ENCODE data around the gene SHISAL2A.

SHISAL2A gene

GRCh38 chr1:52632732-52633290, at the start of gene SHISAL2A:
Gene SHISAL2A, plus strand, starts transcription at chr1:52633168. Its CDS starts 326 bp downstream, at chr1:52633494.
- peak in 4 of 10 donors; percentile 22 to 83 (median 45) for DNase-seq
- intact Hi-C loops (cut with DNase I): no loop called here

- DNase-seq: no peak
- intact Hi-C loops (cut with DNase I): no loop called here
Observed at GRCh38 chr1:52585474-52585873, 47.5 kb upstream of the SHISAL2A start.

- DNase-seq: no peak
- intact Hi-C loops (cut with DNase I): no loop called here
Observed at GRCh38 chr1:52588027-52588426, 44.9 kb upstream of the SHISAL2A start.

- DNase-seq: no peak
- intact Hi-C loops (cut with DNase I): no loop called here
Observed at GRCh38 chr1:52588535-52588934, 44.4 kb upstream of the SHISAL2A start.

GRCh38 chr1:52590266-52590665, 42.7 kb upstream of the SHISAL2A start:
- intact Hi-C loops (cut with DNase I): no loop called here
- no peak for DNase-seq

GRCh38 chr1:52592637-52593323, 40.2 kb upstream of the SHISAL2A start:
- DNase-seq: no peak

GRCh38 chr1:52593495-52593894, 39.5 kb upstream of the SHISAL2A start:
- intact Hi-C loops (cut with DNase I): no loop called here
- no peak for DNase-seq

More at GRCh38 chr1:52592637-52593323, 40.2 kb upstream of the SHISAL2A start:
- intact Hi-C loops (cut with DNase I): no loop called here

GRCh38 chr1:52595061-52595460, 37.9 kb upstream of the SHISAL2A start:
- intact Hi-C loops (cut with DNase I): no loop called here

GRCh38 chr1:52597912-52598311, 35.1 kb upstream of the SHISAL2A start:
- intact Hi-C loops (cut with DNase I): no loop called here
- DNase-seq: no peak

More at GRCh38 chr1:52595061-52595460, 37.9 kb upstream of the SHISAL2A start:
- DNase-seq: no peak

GRCh38 chr1:52598729-52599128, 34.2 kb upstream of the SHISAL2A start:
- DNase-seq: no peak
- intact Hi-C loops (cut with DNase I): no loop called here

GRCh38 chr1:52599236-52599635, 33.7 kb upstream of the SHISAL2A start:
- DNase-seq: no peak
- intact Hi-C loops (cut with DNase I): no loop called here

GRCh38 chr1:52600533-52601179, 32.3 kb upstream of the SHISAL2A start:
- DNase-seq: no peak
- intact Hi-C loops (cut with DNase I): no loop called here

- intact Hi-C loops (cut with DNase I): no loop called here
- DNase-seq: no peak
Observed at GRCh38 chr1:52601519-52601918, 31.4 kb upstream of the SHISAL2A start.

GRCh38 chr1:52601991-52602855, 30.7 kb upstream of the SHISAL2A start, which contains the start of gene GPX7:
Gene GPX7, plus strand, starts transcription at chr1:52602371. Its CDS starts 39 bp downstream, at chr1:52602410.
- DNase-seq: peak; percentile 21 to 90 (median 52)
- intact Hi-C loops (cut with DNase I): loop anchor here (2.0 kb wide), 1 partner anchor 49 kb away; the partner anchor contains the start of gene TUT4

- intact Hi-C loops (cut with DNase I): loop anchor here (2.0 kb wide), 1 partner anchor 50 kb away; the partner anchor contains the start of gene TUT4
- peak in 3 of 10 donors; percentile 7 to 16 (median 13) for DNase-seq
Observed at GRCh38 chr1:52602856-52603600, 29.9 kb upstream of the SHISAL2A start.

GRCh38 chr1:52603630-52604029, 29.3 kb upstream of the SHISAL2A start:
- no peak for DNase-seq
- intact Hi-C loops (cut with DNase I): loop anchor here (2.0 kb wide), 1 partner anchor 51 kb away; the partner anchor contains the start of gene TUT4

- DNase-seq: no peak
- intact Hi-C loops (cut with DNase I): no loop called here
Observed at GRCh38 chr1:52604063-52604770, 28.8 kb upstream of the SHISAL2A start.

- DNase-seq: no peak
- intact Hi-C loops (cut with DNase I): no loop called here
Observed at GRCh38 chr1:52613636-52614373, 19.2 kb upstream of the SHISAL2A start.
